Fibroblast of skin of right quadriceps (primary cell): ENCODE measurements around the gene PSMA1.

Experiments
- DNase-seq: peaks from one replicate; pipeline ENCODE4 v3.0.0-alpha.2; 2013

The PSMA1 gene

DNA sequence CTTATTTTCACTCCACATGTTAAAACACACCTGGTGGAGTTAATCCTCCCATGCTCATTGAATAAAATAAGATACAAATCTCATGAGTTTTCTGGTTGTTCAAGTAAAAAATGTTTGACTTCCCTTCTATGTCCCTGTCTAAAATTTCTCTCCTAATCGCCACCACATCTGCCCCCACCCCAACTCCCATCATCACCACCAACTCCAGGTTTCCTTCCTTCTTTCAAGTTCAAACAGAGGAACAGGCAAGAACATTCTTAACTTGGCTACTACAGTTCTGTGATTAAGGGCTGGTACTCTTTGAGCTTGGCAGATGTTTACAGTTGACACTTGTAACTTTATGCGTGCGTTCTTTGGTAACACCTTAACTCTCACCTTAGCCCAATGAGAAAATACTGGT, 9.1 kb upstream of the PSMA1 start:
- DNase-seq: no peak

DNA sequence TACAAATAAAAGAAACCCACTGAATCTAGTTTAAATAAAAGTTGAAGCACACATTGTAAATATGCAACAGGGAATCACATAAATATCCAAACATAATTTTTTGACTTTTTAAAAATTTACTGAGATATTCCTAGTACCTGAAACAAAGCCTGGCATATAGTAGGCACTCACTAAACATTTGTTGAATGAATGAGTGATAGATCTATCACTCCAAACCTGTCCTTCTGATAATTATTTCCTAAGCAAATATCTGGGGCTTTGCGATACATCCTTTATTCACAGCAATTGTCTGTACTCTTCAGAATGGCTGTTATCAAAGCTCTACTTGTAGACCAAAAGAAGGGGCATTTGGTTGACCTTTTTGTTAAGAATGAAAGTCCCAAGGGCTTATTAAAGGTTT, 2.6 kb upstream of the PSMA1 start:
- DNase-seq: no peak

DNA sequence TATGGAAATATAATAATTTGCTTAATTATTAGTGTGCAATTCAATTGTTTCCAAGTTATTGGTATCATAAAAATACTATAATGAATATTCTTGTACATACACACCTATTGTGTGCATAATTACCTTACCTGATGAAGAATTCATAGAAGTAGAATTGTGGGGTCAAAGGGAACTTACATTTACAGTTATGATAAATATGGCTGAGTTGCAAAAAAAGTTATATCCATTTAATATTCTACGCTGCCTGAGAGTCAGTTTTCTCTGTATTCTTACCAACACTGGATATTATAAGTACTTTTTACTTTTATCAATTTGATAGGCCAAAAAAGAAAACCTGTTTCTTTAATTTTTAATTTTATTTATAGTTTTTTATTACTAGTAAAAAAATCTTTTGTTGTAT, 2.1 kb upstream of the PSMA1 start:
- no peak for DNase-seq

DNA sequence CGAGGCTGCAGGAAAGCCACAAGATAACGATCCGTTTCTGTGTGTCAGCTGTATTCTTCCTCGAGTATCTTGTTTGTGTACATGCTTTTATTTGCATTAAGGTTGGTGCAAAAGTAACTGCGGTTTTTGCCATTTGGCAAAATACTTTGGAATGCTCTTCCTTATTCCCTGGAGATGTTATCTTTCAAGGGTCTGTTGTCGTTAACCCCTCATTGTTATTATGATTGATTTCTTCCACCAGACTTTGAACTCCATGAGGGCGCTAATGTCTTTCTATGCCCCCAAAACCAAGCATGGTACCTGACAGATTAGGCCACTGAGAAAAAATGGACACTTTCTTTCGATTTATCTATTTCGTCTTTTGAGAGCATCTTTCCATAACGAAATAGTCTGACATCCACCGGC, 563 bp upstream of the PSMA1 start:
- DNase-seq: no peak

DNA sequence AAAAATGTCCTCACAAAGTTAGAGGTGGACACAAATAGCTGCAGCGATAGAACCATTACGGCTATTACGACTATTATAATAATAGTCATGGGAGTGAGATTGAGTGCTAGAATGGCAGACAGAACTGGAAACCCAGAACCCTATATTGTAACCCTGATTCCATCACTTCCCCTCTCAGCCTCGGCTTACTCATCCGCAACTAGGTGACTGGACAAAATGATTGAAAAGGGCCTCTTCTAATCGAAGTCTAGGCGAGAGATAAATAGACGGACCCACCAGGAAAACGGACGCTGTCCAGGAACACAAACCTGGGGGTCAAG, 629 bp downstream of the PSMA1 start:
- no peak for DNase-seq

DNA sequence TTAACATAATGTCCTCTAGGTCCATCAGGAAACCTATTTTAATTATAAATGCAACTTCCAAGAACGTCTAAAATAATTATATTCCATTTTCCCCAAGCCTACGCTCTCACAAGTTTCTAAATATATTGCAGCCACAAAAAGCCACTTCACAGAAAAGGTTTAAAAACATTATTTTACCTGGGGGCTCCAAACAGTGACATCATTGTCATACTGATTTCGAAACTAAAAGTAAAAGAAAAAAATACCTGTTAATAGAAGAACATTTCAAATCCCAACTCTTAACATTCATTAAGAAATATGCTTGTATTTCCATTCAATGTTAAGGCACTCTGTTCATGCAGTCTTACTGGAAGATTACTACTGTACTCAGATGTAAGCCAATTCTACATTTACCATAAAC, 1.4 kb downstream of the PSMA1 start:
- DNase-seq: no peak

DNA sequence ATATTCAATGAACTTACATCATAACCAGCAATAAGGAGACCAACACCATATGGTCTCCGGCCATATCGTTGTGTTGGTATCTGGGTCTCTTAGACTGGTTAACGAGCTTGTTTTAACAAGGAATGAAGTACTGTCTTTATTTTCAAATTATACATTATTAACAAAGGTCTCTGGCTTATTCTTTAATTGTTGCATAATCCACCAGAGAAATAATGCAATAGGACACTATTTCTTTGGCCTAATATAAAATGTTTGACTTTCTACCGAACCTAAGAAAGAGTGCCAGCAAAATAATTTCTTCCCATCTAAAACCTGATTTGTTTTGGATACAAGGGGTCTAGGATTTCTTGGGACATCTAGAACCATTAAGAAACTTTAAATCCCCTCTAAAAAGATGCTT, 6.4 kb downstream of the PSMA1 start:
- no peak for DNase-seq

DNA sequence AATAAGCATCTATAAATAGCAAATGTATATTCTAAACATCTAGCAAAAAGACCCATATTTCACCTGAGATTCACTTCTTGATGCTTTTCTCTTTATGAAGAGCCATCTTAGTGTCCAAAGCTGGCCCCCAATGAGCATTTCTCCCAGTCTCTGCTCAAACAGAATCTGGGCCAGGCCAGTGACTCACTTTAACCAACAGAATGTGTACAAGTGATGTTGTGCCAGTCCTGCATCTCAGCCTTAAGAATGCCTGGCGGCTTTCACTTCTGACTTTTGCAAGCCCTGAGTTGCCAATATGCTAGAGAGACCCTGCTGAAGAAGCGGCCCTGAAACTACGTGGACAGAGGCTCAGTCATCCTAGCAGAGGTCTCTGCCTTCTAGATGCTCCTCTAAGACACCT, 13.7 kb downstream of the PSMA1 start:
- DNase-seq: no peak

DNA sequence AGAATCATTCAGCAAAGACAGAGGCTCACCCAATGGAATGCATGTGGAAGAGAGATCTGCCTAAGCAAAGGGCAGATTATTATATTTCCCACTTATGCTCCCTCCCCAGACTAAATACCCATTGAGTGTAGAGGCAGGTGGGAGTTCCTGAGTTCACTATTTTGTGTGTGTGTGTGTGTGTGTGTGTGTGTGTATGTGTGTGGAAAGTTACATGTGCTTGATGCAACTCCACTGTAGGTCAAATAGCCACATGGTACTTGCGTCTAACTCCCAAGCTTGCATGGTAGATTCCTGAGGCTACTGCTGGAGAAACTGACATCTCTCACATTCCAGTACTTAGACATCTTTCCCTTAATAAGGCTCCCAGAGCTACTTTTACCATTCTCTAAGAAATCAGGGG, 17.2 kb downstream of the PSMA1 start:
- DNase-seq: no peak

DNA sequence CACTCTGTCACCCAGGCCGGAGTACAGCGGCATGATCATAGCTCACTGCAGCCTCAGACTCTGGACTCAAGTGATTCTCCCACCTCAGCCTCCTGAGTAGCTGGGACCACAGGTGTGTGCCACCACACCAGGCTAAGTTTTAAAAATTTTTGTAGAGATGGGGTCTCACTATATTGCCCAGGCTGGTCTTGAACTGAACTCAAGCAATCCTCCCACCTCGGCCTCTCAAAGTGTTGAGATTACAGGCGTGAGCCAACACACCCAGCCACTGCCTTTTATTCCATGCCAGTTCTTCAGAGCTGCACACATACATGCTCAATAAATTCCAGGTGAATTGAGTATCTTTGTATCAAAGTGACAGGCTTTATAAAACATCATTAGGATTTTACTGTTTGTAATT, 18.1 kb downstream of the PSMA1 start:
- no peak for DNase-seq

DNA sequence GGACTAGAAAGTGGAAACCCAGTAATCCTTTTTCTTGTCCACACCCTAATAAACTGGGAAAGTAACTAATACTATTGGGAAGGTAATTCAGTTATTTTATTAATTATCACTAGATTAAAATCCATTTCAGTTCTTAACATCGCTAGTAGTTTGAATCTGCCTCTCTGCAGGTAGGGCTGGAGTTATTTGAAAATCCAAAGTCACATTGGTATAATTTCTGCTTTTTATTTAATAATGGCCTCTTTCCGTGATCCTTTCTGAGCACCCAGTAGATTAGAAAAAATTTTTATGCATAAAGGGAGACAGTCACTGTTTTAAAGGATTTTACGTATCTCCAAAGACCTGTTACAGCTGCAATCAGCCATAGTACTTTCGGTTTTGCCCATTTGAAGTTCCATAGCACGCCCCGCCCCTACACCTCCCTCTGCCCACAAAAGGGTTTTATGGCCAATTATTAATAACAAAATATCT, 20.0 kb downstream of the PSMA1 start:
- DNase-seq: peak; percentile 41

DNA sequence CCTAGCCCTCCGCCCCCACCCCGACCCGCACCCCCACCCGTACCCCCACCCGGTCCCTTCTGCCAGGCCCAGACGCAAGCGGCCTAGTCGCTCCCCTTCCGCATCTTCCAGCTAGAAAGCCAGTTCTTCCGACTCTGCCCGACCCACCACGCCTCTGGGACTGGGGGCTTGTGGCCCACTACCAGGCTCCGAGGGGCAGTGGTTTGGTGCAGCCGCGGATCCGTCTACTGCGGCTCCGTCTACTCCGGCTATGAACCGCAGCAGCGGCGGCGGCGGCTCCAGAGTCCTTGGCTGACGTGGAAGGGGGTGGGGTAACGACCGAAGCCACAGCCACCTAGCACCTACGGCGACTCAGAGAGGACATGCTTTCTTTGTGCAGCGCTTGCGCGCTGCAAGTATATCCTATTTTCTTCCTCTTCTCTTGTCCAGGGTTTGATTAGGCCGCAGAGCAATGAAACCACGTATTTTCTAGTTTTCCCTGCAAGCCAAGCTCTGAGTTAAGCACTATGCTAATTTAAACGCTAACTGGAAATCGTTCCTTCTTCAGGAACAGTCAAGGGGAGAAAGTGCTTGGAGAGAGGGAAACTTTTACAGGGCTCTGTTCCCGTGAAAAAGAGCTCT, 20.5 kb downstream of the PSMA1 start, which contains the start of gene COPB1:
TSS of gene COPB1 (minus strand) at position 252 of the 621 bp plus-strand sequence. CDS start 883 bp downstream, outside the sequence.
- DNase-seq: peak; percentile 93

DNA sequence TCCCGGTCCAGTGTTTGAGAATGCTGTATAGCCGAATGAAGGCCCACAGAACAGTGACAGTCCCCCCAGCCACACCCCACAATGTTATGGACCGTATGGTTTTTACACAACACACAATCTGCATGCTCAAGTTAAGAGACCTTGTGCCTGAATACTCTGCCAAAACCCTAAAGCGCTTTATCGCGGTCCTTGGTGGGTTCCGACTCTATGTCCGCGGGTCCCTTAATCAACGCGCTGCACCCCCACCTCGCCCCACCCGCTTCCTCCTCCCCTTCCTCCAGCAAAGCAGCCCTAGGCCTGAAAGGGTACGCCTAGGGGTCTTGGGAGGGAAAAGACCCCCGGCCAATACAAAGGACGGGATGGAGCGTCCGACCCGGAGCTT, 21.0 kb downstream of the PSMA1 start:
- no peak for DNase-seq

DNA sequence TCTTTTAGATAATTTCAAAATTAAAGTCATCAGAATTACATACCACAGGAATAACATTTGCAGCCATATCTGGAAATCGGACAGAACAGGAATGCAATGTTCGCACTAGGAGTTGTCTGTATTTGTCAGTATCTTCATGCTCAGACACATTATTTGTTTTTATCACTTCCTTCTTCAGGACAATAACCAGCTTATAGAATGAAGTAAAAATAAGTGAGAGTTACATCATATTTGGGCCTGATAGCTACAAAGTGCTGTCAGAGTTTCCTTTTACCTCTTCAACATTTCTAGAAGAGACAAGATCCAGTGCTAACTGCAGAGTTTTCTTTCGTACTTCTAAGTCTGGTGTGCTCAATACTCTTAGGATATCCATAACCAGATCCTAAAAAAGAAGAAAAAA, 39.5 kb downstream of the PSMA1 start:
- DNase-seq: peak; percentile 7

DNA sequence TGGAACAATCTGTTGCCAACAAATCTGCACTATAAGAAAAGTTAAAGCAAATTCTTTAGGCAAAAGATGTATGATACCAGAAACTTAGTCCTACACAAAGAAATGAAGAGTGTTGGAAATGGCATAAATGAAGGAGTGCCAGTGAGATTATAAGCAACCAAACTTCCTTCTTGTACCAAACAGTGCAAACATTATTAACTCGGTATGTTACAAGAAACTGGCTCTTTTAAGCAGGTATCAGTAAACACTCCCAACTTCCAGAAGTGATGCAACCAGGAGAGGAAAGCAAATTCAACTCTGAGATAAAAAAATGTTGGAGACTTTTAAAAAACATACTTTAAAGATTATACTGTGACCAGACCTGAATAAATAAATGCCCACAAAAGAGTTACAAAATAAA, 49.1 kb downstream of the PSMA1 start:
- no peak for DNase-seq

DNA sequence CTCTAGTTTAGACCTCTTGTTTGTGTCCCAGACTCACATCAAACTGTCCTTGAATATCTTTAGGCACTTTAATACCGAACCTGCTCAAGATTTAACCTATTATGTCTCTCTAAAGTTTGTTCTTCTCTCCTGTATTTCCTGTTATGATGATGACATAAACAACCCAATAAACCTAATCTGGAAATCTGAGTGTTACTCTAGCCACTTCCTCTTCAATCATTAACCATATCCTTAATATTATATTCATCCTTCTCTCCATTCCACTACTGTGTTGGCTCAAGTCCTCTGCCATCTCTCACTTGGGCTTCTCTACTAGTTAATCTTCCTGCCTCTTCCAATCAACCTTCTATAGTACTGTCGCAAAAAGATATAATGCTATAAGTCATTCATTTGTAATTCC, 56.6 kb downstream of the PSMA1 start:
- DNase-seq: no peak

DNA sequence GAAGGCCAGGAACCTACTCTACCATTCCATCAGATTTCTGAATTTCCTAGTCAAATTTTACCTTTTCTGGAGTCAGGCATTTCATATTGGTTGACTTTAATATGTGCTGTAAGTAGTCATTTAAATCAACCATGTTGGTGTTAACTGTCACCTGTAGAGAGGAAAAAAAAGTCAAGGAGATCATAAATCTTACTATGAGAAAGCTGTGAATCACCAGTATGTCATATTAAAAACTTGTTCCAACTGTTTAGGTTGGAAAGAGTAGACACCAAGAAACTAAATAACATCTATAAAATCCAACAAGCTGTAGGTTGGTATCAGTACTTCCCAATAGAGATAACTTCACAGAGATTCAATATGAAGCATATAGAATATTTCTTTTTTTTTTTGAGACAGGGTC, 60.0 kb downstream of the PSMA1 start:
- no peak for DNase-seq

DNA sequence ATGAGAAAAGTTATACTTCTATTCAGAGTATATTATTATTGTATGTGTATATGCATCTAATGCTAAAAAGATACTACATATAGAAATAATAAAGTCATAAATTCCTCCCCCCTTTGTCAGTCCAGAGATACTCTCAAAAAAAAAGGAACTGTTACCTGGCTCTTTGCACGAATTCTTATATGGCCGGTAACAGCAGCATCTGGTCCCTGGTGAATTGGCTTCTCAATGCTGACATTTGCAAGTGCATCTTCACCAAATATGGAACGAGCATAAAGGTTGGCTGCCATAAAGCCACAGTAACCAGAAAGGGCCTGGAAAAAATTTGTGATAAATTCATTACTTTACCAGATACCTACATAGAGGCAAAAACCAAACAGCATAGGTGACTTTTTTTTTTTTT, 61.8 kb downstream of the PSMA1 start:
- no peak for DNase-seq

DNA sequence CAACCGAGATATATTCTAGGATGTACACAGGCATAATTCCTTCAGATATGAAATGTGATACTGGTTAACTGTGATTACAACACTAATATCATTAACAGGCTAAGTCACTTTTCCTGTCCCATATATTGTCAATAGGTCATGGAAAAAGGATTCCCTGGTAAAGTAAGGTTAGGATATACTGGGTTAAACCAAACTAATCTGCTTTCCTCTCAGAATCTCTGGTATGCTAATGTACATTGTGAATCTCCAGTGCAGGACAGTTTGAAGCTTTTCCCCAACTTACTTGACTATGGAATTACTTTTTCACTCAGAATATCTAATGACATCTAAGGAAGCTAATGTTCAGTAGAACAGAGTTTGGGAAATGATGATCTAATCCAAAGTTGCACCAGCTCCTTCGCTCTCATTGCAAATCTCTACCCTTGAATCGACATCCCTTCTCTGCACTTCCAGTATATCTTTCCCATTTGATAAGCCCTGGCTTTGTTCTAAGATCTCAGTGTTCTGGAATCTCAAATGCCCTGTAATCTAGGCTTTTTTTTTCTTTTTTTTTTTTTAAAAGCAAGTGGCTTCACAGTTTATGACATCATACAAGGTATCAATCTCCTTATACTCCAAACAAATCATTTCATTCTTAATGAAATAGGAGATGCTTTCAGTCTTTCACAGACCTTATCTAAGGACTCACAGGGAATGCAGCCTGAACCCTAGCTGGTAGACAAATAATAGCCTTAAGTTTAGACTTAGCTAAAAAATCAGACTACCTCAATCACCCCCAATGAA, 64.3 kb downstream of the PSMA1 start:
- DNase-seq: no peak
